WI38 (cell line): ENCODE data around the gene TEX11.
"Not testable (repeated sequence)": the region's sequence is repeated elsewhere in the genome, so short reads cannot be mapped to it uniquely, and the experiment has no call there.

ENCODE experiments used
- H3K4me3 ChIP-seq: 2 replicates; pipeline ENCODE4 v1.5.1; 2011; ENCODE audit warnings: low read depth, mild to moderate bottlenecking, control low read depth, low read length
- CTCF ChIP-seq: IDR thresholded peaks from 2 replicates; pipeline ENCODE4 v1.5.1; 2012; ENCODE audit warnings: low read depth, mild to moderate bottlenecking, control low read depth, low read length

Gene TEX11

GRCh38 chrX:70669120-70669519, 239.4 kb downstream of the TEX11 start:
- H3K4me3 ChIP-seq: no peak overlapping the region
- no peak for TF ChIP-seq CTCF

- no peak for TF ChIP-seq CTCF
- no peak overlapping the region for H3K4me3 ChIP-seq
These were observed 243.8 kb downstream of the TEX11 start for GRCh38 chrX:70664726-70665125.

GRCh38 chrX:70661124-70661523, 247.4 kb downstream of the TEX11 start:
- H3K4me3 ChIP-seq: not testable (repeated sequence)

- not testable (repeated sequence) for H3K4me3 ChIP-seq
These were observed 251.0 kb downstream of the TEX11 start for GRCh38 chrX:70657546-70657945.

- H3K4me3 ChIP-seq: no peak overlapping the region
- TF ChIP-seq CTCF: no peak
These were observed 252.2 kb downstream of the TEX11 start for GRCh38 chrX:70656304-70656703.

- not testable (repeated sequence) for H3K4me3 ChIP-seq
These were observed 260.6 kb downstream of the TEX11 start for GRCh38 chrX:70647910-70648309.

GRCh38 chrX:70636218-70636617, 272.3 kb downstream of the TEX11 start:
- no peak for TF ChIP-seq CTCF

GRCh38 chrX:70635669-70636068, 272.8 kb downstream of the TEX11 start:
- H3K4me3 ChIP-seq: no peak overlapping the region
- TF ChIP-seq CTCF: no peak

More at GRCh38 chrX:70636218-70636617, 272.3 kb downstream of the TEX11 start:
- no peak overlapping the region for H3K4me3 ChIP-seq

- no peak for TF ChIP-seq CTCF
- no peak overlapping the region for H3K4me3 ChIP-seq
These were observed 273.3 kb downstream of the TEX11 start for GRCh38 chrX:70635227-70635626.
